ENCODE measurements around the gene SNORC. TPM values are rescaled to one million over a fixed set of nuclear protein-coding genes. Genes with fewer than 3 reads are reported as not detected.

SNORC gene
- total and polyA plus RNA-seq, 2 of the 13 experiments (the other 11 are each of a cell fraction or from before 2014, with no cell fraction given), result 59.1 to 86.1 TPM

DNA sequence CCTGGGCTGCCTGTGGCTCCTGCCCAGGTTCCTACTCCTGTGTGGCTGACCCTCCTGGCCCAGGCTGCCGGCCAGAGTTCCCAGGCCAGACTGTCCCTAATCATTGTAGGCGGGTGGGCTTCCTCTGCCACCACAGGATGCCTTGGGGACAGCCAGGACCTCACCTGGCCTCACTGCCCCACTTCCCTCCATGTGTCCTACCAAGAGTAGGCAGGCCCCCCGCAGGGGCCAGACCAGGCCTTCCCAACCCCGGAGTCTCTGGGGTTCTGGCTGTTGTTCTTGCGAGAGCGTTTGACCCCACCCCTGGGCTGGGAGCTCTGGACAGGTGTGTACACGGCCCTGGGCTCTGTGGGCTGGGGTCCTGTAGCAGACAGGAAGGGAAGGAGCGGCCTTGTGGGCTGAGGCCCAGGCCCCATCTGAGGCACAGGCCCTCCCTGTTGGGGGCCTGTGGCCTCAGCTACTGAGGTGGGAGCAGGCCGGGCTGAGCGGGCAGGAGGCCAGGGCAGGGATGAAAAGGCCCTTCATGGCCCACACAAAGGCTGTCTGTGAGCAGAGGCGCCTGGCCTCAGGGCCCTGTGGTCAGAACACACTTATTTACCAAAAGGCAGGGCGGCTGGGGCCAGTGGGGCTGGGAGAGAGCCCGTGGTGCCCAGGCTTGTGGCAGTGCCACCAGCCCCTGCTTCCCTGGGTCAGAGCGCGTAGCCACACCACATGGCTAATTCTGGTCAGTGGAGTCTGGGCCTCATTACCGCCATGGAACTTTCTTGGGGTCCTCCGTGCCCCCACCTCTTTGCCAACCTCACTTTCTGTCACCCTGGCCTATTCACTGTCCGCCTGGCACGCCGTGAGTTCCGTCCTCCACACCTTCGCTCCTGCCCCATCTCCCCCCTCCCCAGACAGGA lies 2.0 kb downstream of the SNORC start (continued):
- TF ChIP-seq PAWR (CRISPR knock-in tag; IDR thresholded peaks at IDR 0.05; ENCODE audit: borderline replicate concordance) (0 out of 2 replicates have a peak, but pooled peaks have one; percentile 61), ZNF326 (CRISPR knock-in tag; IDR thresholded peaks at IDR 0.05; ENCODE audit: borderline replicate concordance) (peak; percentile 31; the same call in 1 of the 2 replicates), ZNF670 (CRISPR knock-in tag; IDR thresholded peaks at IDR 0.05; ENCODE audit: borderline replicate concordance) (no peak), ZNF335 (CRISPR knock-in tag; IDR thresholded peaks at IDR 0.05) (no peak), SALL1 (CRISPR knock-in tag; IDR thresholded peaks at IDR 0.05) (peak; percentile 63), TRIM24 (CRISPR knock-in tag; IDR thresholded peaks at IDR 0.05) (no peak), ZNF331 (CRISPR knock-in tag; IDR thresholded peaks at IDR 0.05) (peak; percentile 66; the same call in 1 of the 2 replicates), DPF2 (CRISPR knock-in tag; IDR thresholded peaks at IDR 0.05; ENCODE audit: borderline replicate concordance, low read depth) (peak; percentile 53; the same call in 1 of the 2 replicates), ZNF766 (CRISPR knock-in tag; IDR thresholded peaks at IDR 0.05; ENCODE audit: borderline replicate concordance) (0 out of 2 replicates have a peak, but pooled peaks have one; percentile 6), PRMT3 (CRISPR knock-in tag; IDR thresholded peaks at IDR 0.05; ENCODE audit: borderline replicate concordance, low read depth) (no peak), FOXM1 (CRISPR knock-in tag; IDR thresholded peaks at IDR 0.05) (no peak), JARID2 (CRISPR knock-in tag; IDR thresholded peaks at IDR 0.05; ENCODE audit: insufficient replicate concordance) (no peak), ZNF230 (CRISPR knock-in tag; IDR thresholded peaks at IDR 0.05) (peak; percentile 73; the same call in 1 of the 2 replicates), ZNF878 (CRISPR knock-in tag; IDR thresholded peaks at IDR 0.05) (peak; percentile 83), HNF4G (IDR thresholded peaks at IDR 0.05; ENCODE audit: borderline replicate concordance, low read depth, low read length) (peak; percentile 46; the same call in 1 of the 2 replicates), HNF4G (CRISPR knock-in tag; IDR thresholded peaks at IDR 0.05; ENCODE audit: borderline replicate concordance, low read depth) (peak; percentile 72; the same call in 1 of the 2 replicates), SYNCRIP (IDR thresholded peaks at IDR 0.05; ENCODE audit: insufficient read depth, low read depth, low read length) (no peak), SP5 (CRISPR knock-in tag; IDR thresholded peaks at IDR 0.05; ENCODE audit: borderline replicate concordance, low read depth) (peak; percentile 82; the same call in 1 of the 2 replicates)
- TF ChIP-seq, protein P1, sequence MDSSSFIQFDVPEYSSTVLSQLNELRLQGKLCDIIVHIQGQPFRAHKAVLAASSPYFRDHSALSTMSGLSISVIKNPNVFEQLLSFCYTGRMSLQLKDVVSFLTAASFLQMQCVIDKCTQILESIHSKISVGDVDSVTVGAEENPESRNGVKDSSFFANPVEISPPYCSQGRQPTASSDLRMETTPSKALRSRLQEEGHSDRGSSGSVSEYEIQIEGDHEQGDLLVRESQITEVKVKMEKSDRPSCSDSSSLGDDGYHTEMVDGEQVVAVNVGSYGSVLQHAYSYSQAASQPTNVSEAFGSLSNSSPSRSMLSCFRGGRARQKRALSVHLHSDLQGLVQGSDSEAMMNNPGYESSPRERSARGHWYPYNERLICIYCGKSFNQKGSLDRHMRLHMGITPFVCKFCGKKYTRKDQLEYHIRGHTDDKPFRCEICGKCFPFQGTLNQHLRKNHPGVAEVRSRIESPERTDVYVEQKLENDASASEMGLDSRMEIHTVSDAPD (CRISPR knock-in tag; IDR thresholded peaks at IDR 0.05), result peak; percentile 93; the same call in 1 of the 2 replicates
- TF ChIP-seq, protein P2, sequence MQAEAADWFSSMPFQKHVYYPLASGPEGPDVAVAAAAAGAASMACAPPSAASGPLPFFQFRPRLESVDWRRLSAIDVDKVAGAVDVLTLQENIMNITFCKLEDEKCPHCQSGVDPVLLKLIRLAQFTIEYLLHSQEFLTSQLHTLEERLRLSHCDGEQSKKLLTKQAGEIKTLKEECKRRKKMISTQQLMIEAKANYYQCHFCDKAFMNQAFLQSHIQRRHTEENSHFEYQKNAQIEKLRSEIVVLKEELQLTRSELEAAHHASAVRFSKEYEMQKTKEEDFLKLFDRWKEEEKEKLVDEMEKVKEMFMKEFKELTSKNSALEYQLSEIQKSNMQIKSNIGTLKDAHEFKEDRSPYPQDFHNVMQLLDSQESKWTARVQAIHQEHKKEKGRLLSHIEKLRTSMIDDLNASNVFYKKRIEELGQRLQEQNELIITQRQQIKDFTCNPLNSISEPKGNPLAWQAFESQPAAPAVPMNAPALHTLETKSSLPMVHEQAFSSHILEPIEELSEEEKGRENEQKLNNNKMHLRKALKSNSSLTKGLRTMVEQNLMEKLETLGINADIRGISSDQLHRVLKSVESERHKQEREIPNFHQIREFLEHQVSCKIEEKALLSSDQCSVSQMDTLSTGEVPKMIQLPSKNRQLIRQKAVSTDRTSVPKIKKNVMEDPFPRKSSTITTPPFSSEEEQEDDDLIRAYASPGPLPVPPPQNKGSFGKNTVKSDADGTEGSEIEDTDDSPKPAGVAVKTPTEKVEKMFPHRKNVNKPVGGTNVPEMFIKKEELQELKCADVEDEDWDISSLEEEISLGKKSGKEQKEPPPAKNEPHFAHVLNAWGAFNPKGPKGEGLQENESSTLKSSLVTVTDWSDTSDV (CRISPR knock-in tag; IDR thresholded peaks at IDR 0.05), result no peak
- TF ChIP-seq, protein P3, sequence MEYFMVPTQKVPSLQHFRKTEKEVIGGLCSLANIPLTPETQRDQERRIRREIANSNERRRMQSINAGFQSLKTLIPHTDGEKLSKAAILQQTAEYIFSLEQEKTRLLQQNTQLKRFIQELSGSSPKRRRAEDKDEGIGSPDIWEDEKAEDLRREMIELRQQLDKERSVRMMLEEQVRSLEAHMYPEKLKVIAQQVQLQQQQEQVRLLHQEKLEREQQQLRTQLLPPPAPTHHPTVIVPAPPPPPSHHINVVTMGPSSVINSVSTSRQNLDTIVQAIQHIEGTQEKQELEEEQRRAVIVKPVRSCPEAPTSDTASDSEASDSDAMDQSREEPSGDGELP (IDR thresholded peaks at IDR 0.05; ENCODE audit: borderline replicate concordance, low read depth), result peak; percentile 67; the same call in 1 of the 2 replicates
- TF ChIP-seq, protein P4, sequence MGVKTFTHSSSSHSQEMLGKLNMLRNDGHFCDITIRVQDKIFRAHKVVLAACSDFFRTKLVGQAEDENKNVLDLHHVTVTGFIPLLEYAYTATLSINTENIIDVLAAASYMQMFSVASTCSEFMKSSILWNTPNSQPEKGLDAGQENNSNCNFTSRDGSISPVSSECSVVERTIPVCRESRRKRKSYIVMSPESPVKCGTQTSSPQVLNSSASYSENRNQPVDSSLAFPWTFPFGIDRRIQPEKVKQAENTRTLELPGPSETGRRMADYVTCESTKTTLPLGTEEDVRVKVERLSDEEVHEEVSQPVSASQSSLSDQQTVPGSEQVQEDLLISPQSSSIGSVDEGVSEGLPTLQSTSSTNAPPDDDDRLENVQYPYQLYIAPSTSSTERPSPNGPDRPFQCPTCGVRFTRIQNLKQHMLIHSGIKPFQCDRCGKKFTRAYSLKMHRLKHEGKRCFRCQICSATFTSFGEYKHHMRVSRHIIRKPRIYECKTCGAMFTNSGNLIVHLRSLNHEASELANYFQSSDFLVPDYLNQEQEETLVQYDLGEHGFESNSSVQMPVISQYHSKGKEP (CRISPR knock-in tag; IDR thresholded peaks at IDR 0.05), result no peak
